Choroid plexus epithelial cell (primary cell): ENCODE results near the gene TOM1.

Source experiments
- DNase-seq: peaks from one replicate; pipeline ENCODE4 v3.0.0-alpha.2; 2010; ENCODE audit warnings: low read depth
- H3K4me3 ChIP-seq: 2 replicates; pipeline ENCODE4 v1.5.1; 2011; ENCODE audit warnings: low read depth, mild to moderate bottlenecking, control low read depth, low read length, moderate library complexity
- TF ChIP-seq, protein P1 (sequence below): conservative IDR thresholded peaks from 2 replicates; pipeline ENCODE4 v1.5.1; 2011; ENCODE audit warnings: low read depth, mild to moderate bottlenecking, control low read depth, inconsistent platforms, low read length, moderate library complexity

Gene TOM1

GRCh38 chr22:35328472-35328885, 28.8 kb downstream of the TOM1 start:
- TF ChIP-seq, protein P1, sequence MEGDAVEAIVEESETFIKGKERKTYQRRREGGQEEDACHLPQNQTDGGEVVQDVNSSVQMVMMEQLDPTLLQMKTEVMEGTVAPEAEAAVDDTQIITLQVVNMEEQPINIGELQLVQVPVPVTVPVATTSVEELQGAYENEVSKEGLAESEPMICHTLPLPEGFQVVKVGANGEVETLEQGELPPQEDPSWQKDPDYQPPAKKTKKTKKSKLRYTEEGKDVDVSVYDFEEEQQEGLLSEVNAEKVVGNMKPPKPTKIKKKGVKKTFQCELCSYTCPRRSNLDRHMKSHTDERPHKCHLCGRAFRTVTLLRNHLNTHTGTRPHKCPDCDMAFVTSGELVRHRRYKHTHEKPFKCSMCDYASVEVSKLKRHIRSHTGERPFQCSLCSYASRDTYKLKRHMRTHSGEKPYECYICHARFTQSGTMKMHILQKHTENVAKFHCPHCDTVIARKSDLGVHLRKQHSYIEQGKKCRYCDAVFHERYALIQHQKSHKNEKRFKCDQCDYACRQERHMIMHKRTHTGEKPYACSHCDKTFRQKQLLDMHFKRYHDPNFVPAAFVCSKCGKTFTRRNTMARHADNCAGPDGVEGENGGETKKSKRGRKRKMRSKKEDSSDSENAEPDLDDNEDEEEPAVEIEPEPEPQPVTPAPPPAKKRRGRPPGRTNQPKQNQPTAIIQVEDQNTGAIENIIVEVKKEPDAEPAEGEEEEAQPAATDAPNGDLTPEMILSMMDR, result no peak
- DNase-seq, result no peak
- H3K4me3 ChIP-seq, result no peak overlapping the region

DNA sequence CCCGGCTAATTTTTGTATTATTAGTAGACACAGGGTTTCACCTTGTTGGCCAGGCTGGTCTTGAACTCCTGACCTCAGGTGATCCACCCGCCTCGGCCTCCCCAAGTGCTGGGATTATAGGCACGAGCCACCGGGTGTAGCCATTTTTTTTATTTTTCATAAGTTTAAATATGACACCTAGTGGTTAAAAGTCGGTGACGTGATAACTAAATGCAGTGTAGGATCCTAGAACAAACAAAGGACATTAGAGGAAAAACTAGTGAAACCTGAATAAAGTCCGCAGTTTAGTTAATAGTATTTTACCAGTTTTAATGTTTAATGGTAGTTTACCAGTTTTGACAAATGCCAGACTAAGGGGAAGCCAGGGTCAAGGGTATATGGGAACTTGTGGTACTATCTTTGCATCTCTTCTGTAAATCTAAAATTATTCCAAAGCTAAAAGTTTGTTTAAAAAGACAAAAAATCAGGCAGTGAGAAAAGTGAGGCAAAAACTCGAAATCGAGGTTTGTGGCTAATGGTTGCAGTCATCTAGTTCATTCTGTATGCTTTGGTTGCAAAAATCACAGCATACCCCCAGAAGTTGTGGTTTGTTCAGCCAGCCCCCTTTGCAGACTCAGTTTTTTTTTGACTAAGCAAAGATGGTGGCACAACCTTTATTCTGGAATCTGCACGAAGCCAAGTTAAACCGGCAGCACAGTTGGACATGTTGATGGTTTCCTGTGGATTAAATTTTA, 29.6 kb downstream of the TOM1 start:
- no peak overlapping the region for H3K4me3 ChIP-seq
- no peak for DNase-seq
- TF ChIP-seq, protein P1, result no peak

DNA sequence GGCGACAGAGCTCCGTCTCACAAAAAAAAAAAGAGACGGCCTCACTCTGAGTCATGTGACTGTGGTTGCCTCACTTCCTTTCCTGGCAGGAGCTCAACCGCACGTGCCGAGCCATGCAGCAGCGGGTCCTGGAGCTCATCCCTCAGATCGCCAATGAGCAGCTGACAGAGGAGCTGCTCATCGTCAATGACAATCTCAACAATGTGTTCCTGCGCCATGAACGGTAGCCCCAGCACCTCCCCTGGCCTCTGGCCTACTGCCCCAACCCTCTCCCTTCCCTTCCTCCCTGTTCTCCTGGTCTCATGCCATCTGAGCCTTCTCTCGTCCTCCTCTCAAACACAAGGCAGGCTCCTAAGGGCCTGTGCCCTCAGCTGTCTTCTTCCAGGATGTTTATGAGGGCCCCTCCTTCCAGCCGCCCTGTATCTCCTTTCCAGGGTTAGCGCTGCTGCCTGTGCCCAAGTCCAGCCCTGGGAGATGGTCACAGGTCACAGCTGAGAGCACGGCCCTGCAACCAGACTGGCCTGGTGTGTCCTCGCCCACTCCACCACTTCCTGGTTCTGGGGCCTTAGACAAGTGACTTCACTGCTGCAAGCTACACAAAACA, 30.7 kb downstream of the TOM1 start:
- no peak overlapping the region for H3K4me3 ChIP-seq
- peak; percentile 87 for DNase-seq
- TF ChIP-seq, protein P1, result no peak

DNA sequence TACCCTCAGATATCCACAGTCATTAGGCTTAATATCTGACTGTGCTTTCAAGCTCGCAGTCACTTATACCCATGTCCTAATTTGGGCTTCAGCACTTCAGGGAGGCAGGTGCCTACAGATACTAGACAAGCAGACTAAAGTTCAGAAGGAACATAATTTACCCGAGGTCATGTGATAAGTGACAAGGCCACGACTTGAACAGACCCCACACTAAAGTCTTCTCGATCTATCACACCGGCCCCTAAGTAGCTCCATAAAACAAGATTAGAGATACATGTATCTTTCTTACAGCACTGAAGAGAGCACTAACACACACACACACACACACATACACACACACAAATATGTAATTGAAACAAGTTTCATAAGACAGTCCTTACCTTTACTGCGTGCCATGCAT, 32.6 kb downstream of the TOM1 start:
- H3K4me3 ChIP-seq, result no peak overlapping the region
- no peak for DNase-seq
- TF ChIP-seq, protein P1, result no peak

DNA sequence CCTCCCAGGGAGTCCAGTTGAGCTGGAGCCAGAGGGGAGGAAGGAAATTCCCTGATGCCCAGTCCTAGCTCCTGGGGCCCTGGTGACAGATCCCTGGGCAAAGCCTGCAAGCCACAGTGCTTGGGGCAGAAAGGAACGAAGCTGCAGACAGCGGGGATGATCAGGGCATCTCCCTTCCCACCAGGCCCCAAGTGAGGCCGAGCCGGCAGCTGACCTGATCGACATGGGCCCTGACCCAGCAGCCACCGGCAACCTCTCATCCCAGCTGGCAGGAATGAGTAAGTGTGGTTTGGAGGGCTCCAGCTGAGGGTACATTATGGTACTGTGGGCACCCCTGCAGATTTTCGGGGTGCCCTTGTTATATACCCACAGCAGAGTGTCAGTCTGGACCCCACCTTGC, 33.5 kb downstream of the TOM1 start:
- TF ChIP-seq, protein P1, result no peak
- no peak overlapping the region for H3K4me3 ChIP-seq
- no peak for DNase-seq

GRCh38 chr22:35334004-35334403, 34.3 kb downstream of the TOM1 start:
- no peak for DNase-seq
- H3K4me3 ChIP-seq, result no peak overlapping the region
- TF ChIP-seq, protein P1, result no peak

- DNase-seq, result no peak
- H3K4me3 ChIP-seq, result no peak overlapping the region
- TF ChIP-seq, protein P1, result no peak
Observed at GRCh38 chr22:35335468-35335867, 35.8 kb downstream of the TOM1 start.
